ENCODE results near the gene PRPH.

DNA sequence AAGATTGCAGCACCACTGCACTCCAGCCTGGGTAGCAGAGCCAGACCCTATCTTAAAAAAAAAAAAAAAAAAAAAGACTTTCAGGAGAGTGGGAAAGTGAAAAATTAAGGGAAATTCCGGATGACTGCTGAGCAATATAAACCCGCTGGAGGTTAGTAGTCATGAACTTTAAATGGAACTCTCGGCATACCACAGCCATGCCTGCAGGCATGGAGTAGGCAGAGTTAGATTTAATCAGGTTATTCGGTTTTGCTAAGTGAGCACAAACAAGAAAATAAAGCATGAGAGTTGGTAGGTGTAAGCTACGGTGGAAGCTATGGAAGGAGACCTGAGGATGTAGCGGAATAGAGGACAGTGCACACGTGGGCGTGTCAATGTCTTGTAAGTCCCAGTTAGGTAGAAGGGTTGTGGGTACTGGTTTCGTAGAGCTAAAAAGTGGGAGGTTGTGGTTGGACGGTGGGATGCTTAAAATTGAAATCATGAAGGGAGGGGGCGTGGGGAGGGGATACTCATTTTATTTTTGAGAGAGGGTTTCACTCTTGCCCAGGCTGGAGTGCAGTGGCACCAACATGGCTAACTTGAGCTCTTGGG, 41.8 kb upstream of the PRPH start:
- TF ChIP-seq PHF8 (conservative IDR thresholded peaks at IDR 0.05; ENCODE audit: low read depth, low read length) (no peak), SP4 (IDR thresholded peaks at IDR 0.05; ENCODE audit: low read length) (no peak), EGR1 (IDR thresholded peaks at IDR 0.05; ENCODE audit: borderline replicate concordance, low read depth, low read length) (no peak), EZH2 (IDR thresholded peaks at IDR 0.05; ENCODE audit: low read depth, low read length, severe bottlenecking) (no peak)
- TF ChIP-seq, protein P1, sequence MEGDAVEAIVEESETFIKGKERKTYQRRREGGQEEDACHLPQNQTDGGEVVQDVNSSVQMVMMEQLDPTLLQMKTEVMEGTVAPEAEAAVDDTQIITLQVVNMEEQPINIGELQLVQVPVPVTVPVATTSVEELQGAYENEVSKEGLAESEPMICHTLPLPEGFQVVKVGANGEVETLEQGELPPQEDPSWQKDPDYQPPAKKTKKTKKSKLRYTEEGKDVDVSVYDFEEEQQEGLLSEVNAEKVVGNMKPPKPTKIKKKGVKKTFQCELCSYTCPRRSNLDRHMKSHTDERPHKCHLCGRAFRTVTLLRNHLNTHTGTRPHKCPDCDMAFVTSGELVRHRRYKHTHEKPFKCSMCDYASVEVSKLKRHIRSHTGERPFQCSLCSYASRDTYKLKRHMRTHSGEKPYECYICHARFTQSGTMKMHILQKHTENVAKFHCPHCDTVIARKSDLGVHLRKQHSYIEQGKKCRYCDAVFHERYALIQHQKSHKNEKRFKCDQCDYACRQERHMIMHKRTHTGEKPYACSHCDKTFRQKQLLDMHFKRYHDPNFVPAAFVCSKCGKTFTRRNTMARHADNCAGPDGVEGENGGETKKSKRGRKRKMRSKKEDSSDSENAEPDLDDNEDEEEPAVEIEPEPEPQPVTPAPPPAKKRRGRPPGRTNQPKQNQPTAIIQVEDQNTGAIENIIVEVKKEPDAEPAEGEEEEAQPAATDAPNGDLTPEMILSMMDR (IDR thresholded peaks at IDR 0.05; ENCODE audit: control extremely low read depth in 1 of 3, insufficient read depth in 1 of 3, low read depth in 1 of 3, low read length in 3 of 3) = no peak

Measured in H1 (cell line).